HepG2 (cell line): ENCODE measurements around the gene RASSF4.

Source experiments
- CBX5 ChIP-seq: sonication (generic); formaldehyde crosslinking; IDR thresholded peaks from 2 replicates; pipeline ENCODE4 v1.4.0; 2020; ENCODE audit warnings: missing genetic modification reagents, borderline replicate concordance
- EZH2 ChIP-seq: conservative IDR thresholded peaks from 2 replicates; pipeline ENCODE4 v1.6.1; 2012; ENCODE audit warnings: mild to moderate bottlenecking, low read depth, low read length, moderate library complexity
- NFYB ChIP-seq: sonication (generic); formaldehyde crosslinking; IDR thresholded peaks from 2 replicates; pipeline ENCODE4 v1.4.0; 2020; ENCODE audit warnings: missing genetic modification reagents

- TF ChIP-seq NFYB (CRISPR knock-in tag): no peak
- TF ChIP-seq EZH2: no peak
- TF ChIP-seq CBX5 (CRISPR knock-in tag): no peak
Observed at GRCh38 chr10:44920252-44920651, 39.4 kb upstream of the RASSF4 start.
